Muscle layer of colon (tissue), 2 donors: Measurements from ENCODE around the gene IFITM2.
"Not testable (repeated sequence)": the region's sequence is repeated elsewhere in the genome, so short reads cannot be mapped to it uniquely, and the experiment has no call there.

Experiments
- H3K27ac ChIP-seq: one replicate; pipeline ENCODE4 v1.7.0; 2013; ENCODE audit warnings: low read depth, mild to moderate bottlenecking, low read length, moderate library complexity
- H3K27me3 ChIP-seq, 2 donors: one replicate each; pipeline ENCODE4 v1.7.0; 2013; ENCODE audit warnings: low read length in 2 of 2, mild to moderate bottlenecking in 2 of 2; ENCODE audit not compliant: insufficient read depth in 2 of 2, control insufficient read depth in 1 of 2
- H3K36me3 ChIP-seq: one replicate; pipeline ENCODE4 v1.7.0; 2013; ENCODE audit warnings: mild to moderate bottlenecking, low read length; ENCODE audit not compliant: insufficient read depth
- H3K4me1 ChIP-seq: one replicate; pipeline ENCODE4 v1.7.0; 2013; ENCODE audit warnings: mild to moderate bottlenecking, low read length; ENCODE audit not compliant: insufficient read depth
- H3K4me3 ChIP-seq, 2 donors: one replicate each; pipeline ENCODE4 v1.7.0; 2013; ENCODE audit warnings: low read length in 2 of 2, low read depth in 1 of 2, mild to moderate bottlenecking in 1 of 2, moderate library complexity in 1 of 2
- H3K9ac ChIP-seq: one replicate; pipeline ENCODE4 v1.7.0; 2013; ENCODE audit warnings: low read length
- H3K9me3 ChIP-seq: one replicate; pipeline ENCODE4 v1.7.0; 2013; ENCODE audit warnings: mild to moderate bottlenecking, low read length
- donor health status: abdominal sarcoma.
- donor health status: Adenocarcinoma of cecum.

The IFITM2 gene

GRCh38 chr11:335779-336658, 28.4 kb downstream of the IFITM2 start:
- no peak overlapping the region for H3K4me3 ChIP-seq
- H3K4me1 ChIP-seq, result peaks cover 6% of the 10 kb centered on the region
- no peaks in the 10 kb centered on the region for H3K27me3 ChIP-seq
- no peak overlapping the region for H3K27ac ChIP-seq
- H3K9me3 ChIP-seq, result no peaks in the 10 kb centered on the region
- H3K9ac ChIP-seq, result no peak overlapping the region
- H3K36me3 ChIP-seq, result no peaks in the 10 kb centered on the region

DNA sequence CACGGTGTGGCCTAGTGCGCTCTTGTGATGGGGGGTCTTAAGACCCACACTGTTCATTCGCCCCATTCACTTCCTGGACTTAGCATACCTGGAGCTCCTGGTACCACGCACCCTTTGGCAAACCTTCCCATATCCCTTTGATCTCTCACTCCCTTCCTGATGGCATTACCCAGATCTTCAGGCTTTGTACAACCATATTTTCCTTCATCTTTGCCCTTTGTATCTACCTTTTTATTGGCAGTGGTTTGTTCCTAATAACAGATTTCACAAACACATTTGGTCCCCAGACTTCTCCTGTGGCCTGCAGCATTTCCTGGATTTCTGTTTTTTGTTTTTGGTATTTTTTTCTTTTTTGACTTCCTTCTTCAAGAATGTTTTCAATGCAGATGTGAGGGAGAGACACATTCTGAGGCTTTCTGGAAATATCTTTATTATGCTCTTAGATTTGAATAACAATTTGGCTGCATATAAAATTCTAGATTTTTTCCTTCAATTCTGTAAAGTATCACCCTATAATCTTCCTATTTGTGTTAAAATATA, 29.1 kb downstream of the IFITM2 start:
- no peak overlapping the region for H3K9ac ChIP-seq
- H3K4me1 ChIP-seq, result peaks cover 6% of the 10 kb centered on the region
- no peaks in the 10 kb centered on the region for H3K27me3 ChIP-seq
- no peaks in the 10 kb centered on the region for H3K9me3 ChIP-seq
- no peak overlapping the region for H3K4me3 ChIP-seq
- H3K27ac ChIP-seq, result no peak overlapping the region
- no peaks in the 10 kb centered on the region for H3K36me3 ChIP-seq

- H3K9ac ChIP-seq, result no peak overlapping the region
- peaks cover 6% of the 10 kb centered on the region for H3K4me1 ChIP-seq
- H3K9me3 ChIP-seq, result no peaks in the 10 kb centered on the region
- H3K4me3 ChIP-seq, result no peak overlapping the region
- no peaks in the 10 kb centered on the region for H3K27me3 ChIP-seq
- no peaks in the 10 kb centered on the region for H3K36me3 ChIP-seq
- no peak overlapping the region for H3K27ac ChIP-seq
Measured at GRCh38 chr11:337711-338110, 30.1 kb downstream of the IFITM2 start.

GRCh38 chr11:339963-340362, 32.3 kb downstream of the IFITM2 start:
- H3K36me3 ChIP-seq, result no peaks in the 10 kb centered on the region

GRCh38 chr11:340539-341512, 33.2 kb downstream of the IFITM2 start:
- H3K4me3 ChIP-seq, result no peak overlapping the region
- H3K9me3 ChIP-seq, result no peaks in the 10 kb centered on the region
- no peaks in the 10 kb centered on the region for H3K36me3 ChIP-seq
- H3K4me1 ChIP-seq, result no peaks in the 10 kb centered on the region
- no peak overlapping the region for H3K27ac ChIP-seq
- no peaks in the 10 kb centered on the region for H3K27me3 ChIP-seq
- no peak overlapping the region for H3K9ac ChIP-seq

More at GRCh38 chr11:339963-340362, 32.3 kb downstream of the IFITM2 start:
- H3K27me3 ChIP-seq, result no peaks in the 10 kb centered on the region
- H3K27ac ChIP-seq, result no peak overlapping the region
- peaks cover 6% of the 10 kb centered on the region for H3K4me1 ChIP-seq
- no peak overlapping the region for H3K9ac ChIP-seq
- H3K9me3 ChIP-seq, result no peaks in the 10 kb centered on the region
- no peak overlapping the region for H3K4me3 ChIP-seq

- Histone ChIP-seq H3K4me1 (no peaks in the 10 kb centered on the region), H3K4me3 (no peak overlapping the region), H3K9ac (no peak overlapping the region), H3K27me3 (no peaks in the 10 kb centered on the region), H3K27ac (no peak overlapping the region), H3K36me3 (no peaks in the 10 kb centered on the region), H3K9me3 (no peaks in the 10 kb centered on the region)
Measured at GRCh38 chr11:342328-342727, 34.7 kb downstream of the IFITM2 start.

DNA sequence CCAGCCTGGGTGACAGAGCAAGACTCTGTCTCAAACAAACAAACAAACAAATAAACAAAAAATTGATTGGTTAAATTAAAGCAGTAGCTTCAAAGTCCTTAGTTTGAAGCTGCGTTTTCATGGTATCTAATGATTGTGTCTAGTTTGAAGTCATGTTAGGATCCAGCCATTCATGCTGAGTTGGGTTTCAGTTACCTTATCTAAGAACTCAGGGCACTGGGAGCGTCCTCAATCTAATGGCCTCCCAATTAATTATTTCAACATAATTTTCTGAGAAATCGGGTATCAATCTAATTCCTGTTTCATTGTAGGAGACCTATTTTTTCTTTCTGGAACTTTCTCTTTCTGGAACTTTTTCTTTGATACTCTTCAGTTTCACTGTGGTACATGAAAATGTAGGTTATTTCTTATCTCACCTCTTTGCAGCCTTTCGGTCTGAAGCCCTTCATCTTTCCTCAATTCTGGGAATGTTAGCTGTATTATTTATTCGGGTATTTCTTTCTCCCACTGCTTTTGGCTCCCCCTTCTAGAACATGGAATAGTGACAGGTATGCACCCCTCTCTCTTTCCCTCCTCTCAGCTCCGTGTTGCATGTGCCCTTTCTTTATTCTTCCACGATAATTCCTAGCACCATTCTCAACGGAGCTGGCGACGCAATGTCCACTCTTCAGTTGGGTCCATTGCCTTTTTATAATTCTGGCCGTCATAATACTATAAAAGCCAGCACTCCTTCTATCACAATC, 37.4 kb downstream of the IFITM2 start:
- Histone ChIP-seq H3K36me3 (no peaks in the 10 kb centered on the region), H3K9ac (no peak overlapping the region), H3K27ac (no peak overlapping the region), H3K27me3 (no peaks in the 10 kb centered on the region), H3K4me3 (no peak overlapping the region), H3K9me3 (no peaks in the 10 kb centered on the region), H3K4me1 (no peaks in the 10 kb centered on the region)

GRCh38 chr11:346529-346928, 38.9 kb downstream of the IFITM2 start:
- Histone ChIP-seq H3K9me3 (no peaks in the 10 kb centered on the region), H3K36me3 (no peaks in the 10 kb centered on the region), H3K27me3 (no peaks in the 10 kb centered on the region), H3K4me1 (no peaks in the 10 kb centered on the region), H3K4me3 (no peak overlapping the region), H3K9ac (no peak overlapping the region), H3K27ac (no peak overlapping the region)

DNA sequence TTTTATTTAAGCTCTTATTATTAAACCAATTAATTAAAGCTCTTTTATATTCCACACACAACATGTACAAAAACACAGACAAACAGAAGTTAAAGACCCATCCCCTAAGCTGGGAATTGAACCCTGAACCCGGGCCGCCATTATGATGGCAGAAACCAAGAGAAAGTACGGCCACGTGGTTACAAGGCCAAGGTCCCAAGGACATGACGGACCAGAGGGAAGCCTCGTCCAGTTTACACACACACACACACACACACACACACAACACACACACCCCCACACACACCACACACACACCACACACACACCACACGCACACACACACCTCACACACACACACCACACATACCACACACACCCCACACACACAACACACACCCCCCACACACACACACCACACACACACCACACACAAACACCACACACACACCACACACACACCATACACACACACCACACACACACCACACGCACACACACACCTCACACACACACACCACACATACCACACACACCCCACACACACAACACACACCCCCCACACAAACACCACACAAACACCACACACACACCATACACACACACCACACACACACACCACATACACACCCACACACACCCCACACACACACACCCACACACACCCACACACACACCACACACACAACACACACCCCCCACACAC, 41.8 kb downstream of the IFITM2 start:
- not testable (repeated sequence) for H3K27ac ChIP-seq, H3K27me3 ChIP-seq, H3K36me3 ChIP-seq, H3K9ac ChIP-seq, H3K4me3 ChIP-seq, H3K9me3 ChIP-seq
- H3K4me1 ChIP-seq, result peaks cover 19% of the 10 kb centered on the region

DNA sequence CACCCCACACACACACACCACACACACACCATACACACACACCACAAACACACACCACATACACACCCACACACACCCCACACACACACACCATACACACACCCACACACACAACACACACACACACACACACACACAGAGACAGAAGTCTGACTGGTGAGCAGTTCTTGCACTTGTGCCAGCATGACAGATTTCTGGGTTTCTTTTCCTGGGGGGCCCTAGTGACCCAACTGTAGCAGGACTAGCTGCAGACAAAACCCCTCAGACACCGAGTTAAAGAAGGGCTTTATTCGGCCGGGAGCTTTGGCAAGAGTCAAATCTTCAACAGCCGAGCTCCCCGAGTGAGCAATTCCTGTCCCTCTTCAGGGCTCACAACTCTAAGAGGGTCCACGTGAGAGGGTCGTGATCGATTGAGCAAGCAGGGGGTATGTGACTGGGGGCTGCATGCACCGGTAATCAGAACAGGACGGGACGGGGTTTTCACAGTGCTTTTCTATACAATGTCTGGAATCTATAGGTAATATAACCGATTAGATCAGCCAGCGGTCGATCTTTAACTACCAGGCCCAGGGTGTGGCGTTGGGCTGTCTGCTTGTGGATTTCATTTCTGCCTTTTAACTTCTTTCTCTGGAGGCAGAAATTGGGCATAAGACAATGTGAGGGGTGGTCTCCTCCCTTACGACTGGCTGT, 42.6 kb downstream of the IFITM2 start:
- H3K36me3 ChIP-seq, H3K9me3 ChIP-seq, H3K27ac ChIP-seq, H3K4me3 ChIP-seq, H3K27me3 ChIP-seq, H3K9ac ChIP-seq: not testable (repeated sequence)
- H3K4me1 ChIP-seq, result peaks cover 21% of the 10 kb centered on the region
